GM21367 (cell line): Measurements from ENCODE around the gene ZC3H12A.

ENCODE experiments used
- ATAC-seq: cut with Tn5 transposase; IDR thresholded peaks from one replicate; pipeline ENCODE4 v1.9.1; 2021; ENCODE audit not compliant: unreplicated experiment

The ZC3H12A gene

GRCh38 chr1:37477946-37478345 is 3.6 kb downstream of the ZC3H12A start:
- ATAC-seq, result no peak

GRCh38 chr1:37478451-37478881 is 4.1 kb downstream of the ZC3H12A start:
- no peak for ATAC-seq

GRCh38 chr1:37478890-37479254 is 4.5 kb downstream of the ZC3H12A start:
- no peak for ATAC-seq

GRCh38 chr1:37479255-37480124 is 5.1 kb downstream of the ZC3H12A start:
- no peak for ATAC-seq

GRCh38 chr1:37480125-37480466 is 5.7 kb downstream of the ZC3H12A start:
- ATAC-seq, result no peak

- ATAC-seq, result no peak
Observed at GRCh38 chr1:37480581-37481288, 6.4 kb downstream of the ZC3H12A start.

GRCh38 chr1:37481289-37482003 is 7.1 kb downstream of the ZC3H12A start:
- no peak for ATAC-seq

- ATAC-seq, result no peak
Observed at GRCh38 chr1:37482004-37482785, 7.8 kb downstream of the ZC3H12A start.

GRCh38 chr1:37482796-37483744 is 8.7 kb downstream of the ZC3H12A start:
- no peak for ATAC-seq

- no peak for ATAC-seq
Observed at GRCh38 chr1:37483785-37484184, 9.4 kb downstream of the ZC3H12A start.

GRCh38 chr1:37484325-37485051 is 10.1 kb downstream of the ZC3H12A start:
- ATAC-seq, result no peak

GRCh38 chr1:37485902-37486679 is 11.7 kb downstream of the ZC3H12A start:
- ATAC-seq, result no peak

- ATAC-seq, result peak; percentile 48
Observed at GRCh38 chr1:37486680-37487618, 12.6 kb downstream of the ZC3H12A start.

- ATAC-seq, result no peak
Observed at GRCh38 chr1:37487619-37487984, 13.2 kb downstream of the ZC3H12A start.

GRCh38 chr1:37493336-37494098 is 19.1 kb downstream of the ZC3H12A start:
- ATAC-seq, result no peak

GRCh38 chr1:37495875-37496274 is 21.5 kb downstream of the ZC3H12A start:
- no peak for ATAC-seq

- ATAC-seq, result no peak
Observed at GRCh38 chr1:37497832-37498231, 23.5 kb downstream of the ZC3H12A start.
